Activated CD8-positive, alpha-beta memory T cell treated with anti-CD3 and anti-CD28 coated beads for 24 hours (primary cell): Measurements from ENCODE around the gene PACRG.

Experiments used
- DNase-seq: peaks from one replicate; pipeline ENCODE4 v3.0.0-alpha.2; 2020

Gene PACRG

GRCh38 chr6:162710936-162711335 lies 16.8 kb upstream of the PACRG start:
- no peak for DNase-seq

GRCh38 chr6:162711376-162711775 lies 16.4 kb upstream of the PACRG start:
- no peak for DNase-seq

GRCh38 chr6:162712694-162713093 lies 15.1 kb upstream of the PACRG start:
- DNase-seq = no peak

- no peak for DNase-seq
These were observed 13.6 kb upstream of the PACRG start for GRCh38 chr6:162713974-162714780.

- DNase-seq = no peak
These were observed 12.2 kb upstream of the PACRG start for GRCh38 chr6:162715601-162716000.

GRCh38 chr6:162719528-162719927 lies 8.2 kb upstream of the PACRG start:
- no peak for DNase-seq

GRCh38 chr6:162721404-162721687 lies 6.4 kb upstream of the PACRG start:
- no peak for DNase-seq

- DNase-seq = no peak
These were observed 5.5 kb upstream of the PACRG start for GRCh38 chr6:162722226-162722625.

GRCh38 chr6:162722633-162723032 lies 5.1 kb upstream of the PACRG start:
- no peak for DNase-seq

GRCh38 chr6:162726947-162727321 lies 840 bp upstream of the PACRG start:
- no peak for DNase-seq

- no peak for DNase-seq
These were observed 423 bp downstream of the PACRG start for GRCh38 chr6:162728197-162728596.

- no peak for DNase-seq
These were observed 932 bp downstream of the PACRG start for GRCh38 chr6:162728706-162729105.

GRCh38 chr6:162730502-162730901 lies 2.7 kb downstream of the PACRG start:
- DNase-seq = no peak

- no peak for DNase-seq
These were observed 5.7 kb downstream of the PACRG start for GRCh38 chr6:162733489-162733888.

GRCh38 chr6:162736961-162737360 lies 9.2 kb downstream of the PACRG start:
- no peak for DNase-seq

- DNase-seq = no peak
These were observed 23.0 kb downstream of the PACRG start for GRCh38 chr6:162750776-162751175.

GRCh38 chr6:162751211-162751859 lies 23.6 kb downstream of the PACRG start:
- no peak for DNase-seq

- no peak for DNase-seq
These were observed 26.0 kb downstream of the PACRG start for GRCh38 chr6:162753775-162754174.

- no peak for DNase-seq
These were observed 42.4 kb downstream of the PACRG start for GRCh38 chr6:162770136-162770535.

GRCh38 chr6:162770955-162771354 lies 43.2 kb downstream of the PACRG start:
- no peak for DNase-seq

- DNase-seq = no peak
These were observed 44.7 kb downstream of the PACRG start for GRCh38 chr6:162772466-162772865.

GRCh38 chr6:162773996-162774395 lies 46.2 kb downstream of the PACRG start:
- DNase-seq = no peak

GRCh38 chr6:162777091-162777490 lies 49.3 kb downstream of the PACRG start:
- no peak for DNase-seq

- no peak for DNase-seq
These were observed 50.8 kb downstream of the PACRG start for GRCh38 chr6:162778603-162779002.
